SKM-1 treated with dmso at 0.1 percent for 144 hours (cell line): Measurements from ENCODE around the gene ZFAND4.
"Not testable (repeated sequence)": the region's sequence is repeated elsewhere in the genome, so short reads cannot be mapped to it uniquely, and the experiment has no call there.

Experiments
- DNase-seq: peaks from one replicate; lab custom pipeline; 2025; ENCODE audit not compliant: unreplicated experiment; lab: John Stamatoyannopoulos, UW

The ZFAND4 gene

GRCh38 chr10:45672181-45673073 is at the start of gene ZFAND4:
TSS of gene ZFAND4 (minus strand) at chr10:45672772. CDS start at chr10:45663725, 9,047 bp downstream.
- peak; percentile 93 for DNase-seq

- DNase-seq, result not testable (repeated sequence)
Observed at GRCh38 chr10:45721503-45721902, 48.9 kb upstream of the ZFAND4 start.

GRCh38 chr10:45717642-45718041 is 45.1 kb upstream of the ZFAND4 start:
- not testable (repeated sequence) for DNase-seq

- DNase-seq, result not testable (repeated sequence)
Observed at GRCh38 chr10:45717053-45717452, 44.5 kb upstream of the ZFAND4 start.

- DNase-seq, result not testable (repeated sequence)
Observed at GRCh38 chr10:45711223-45711622, 38.7 kb upstream of the ZFAND4 start.

- DNase-seq, result not testable (repeated sequence)
Observed at GRCh38 chr10:45710200-45710796, 37.7 kb upstream of the ZFAND4 start.

GRCh38 chr10:45678467-45678866 is 5.9 kb upstream of the ZFAND4 start:
- DNase-seq, result not testable (repeated sequence)

- no peak for DNase-seq
Observed at GRCh38 chr10:45675388-45675787, 2.8 kb upstream of the ZFAND4 start.

- no peak for DNase-seq
Observed at GRCh38 chr10:45673074-45673648, 589 bp upstream of the ZFAND4 start.

- DNase-seq, result not testable (repeated sequence)
Observed at GRCh38 chr10:45671300-45671699, 1.3 kb downstream of the ZFAND4 start.

- DNase-seq, result not testable (repeated sequence)
Observed at GRCh38 chr10:45669897-45670296, 2.7 kb downstream of the ZFAND4 start.

GRCh38 chr10:45660876-45661411 is 11.6 kb downstream of the ZFAND4 start:
- DNase-seq, result no peak

GRCh38 chr10:45657033-45657926 is 15.3 kb downstream of the ZFAND4 start:
- DNase-seq, result no peak

- no peak for DNase-seq
Observed at GRCh38 chr10:45655219-45655618, 17.4 kb downstream of the ZFAND4 start.

- DNase-seq, result not testable (repeated sequence)
Observed at GRCh38 chr10:45654753-45655141, 17.8 kb downstream of the ZFAND4 start.

- no peak for DNase-seq
Observed at GRCh38 chr10:45653454-45653853, 19.1 kb downstream of the ZFAND4 start.

GRCh38 chr10:45652511-45652910 is 20.1 kb downstream of the ZFAND4 start:
- DNase-seq, result no peak

- no peak for DNase-seq
Observed at GRCh38 chr10:45649296-45649695, 23.3 kb downstream of the ZFAND4 start.

- DNase-seq, result no peak
Observed at GRCh38 chr10:45647118-45647517, 25.5 kb downstream of the ZFAND4 start.

GRCh38 chr10:45646384-45647050 is 26.1 kb downstream of the ZFAND4 start:
- no peak for DNase-seq
